IMR-90 (cell line): Measurements from ENCODE around the gene CST3. TPM values are rescaled to one million over a fixed set of nuclear protein-coding genes. Genes with fewer than 3 reads are reported as not detected.

ENCODE experiments used
- ATAC-seq: fragments of 200-7000 bp; cut with Tn5 transposase; 2 replicates; pipeline ENCODE4 v1.9.1; 2020; ENCODE audit warnings: low read depth, mild to moderate bottlenecking, moderate library complexity
- BruUV-seq: library from RNA; stranded (reverse); fragments of 400-500 nt; replicated peaks from 2 replicates; lab custom pipeline; 2021; lab: Mats Ljungman, UMichigan
- CTCF ChIA-PET: fragments of 300-600 bp; formaldehyde crosslinking; extraction: SDS; loops from one replicate; lab custom pipeline; 2021; ENCODE audit warnings: antibody characterized with exemption; lab: Yijun Ruan, JAX
- POLR2A ChIA-PET: fragments of 300-600 bp; sonication (Branson Sonifier 250); formaldehyde crosslinking; loops from one replicate; lab custom pipeline; 2022; ENCODE audit warnings: antibody characterized with exemption; ENCODE audit not compliant: unreplicated experiment; lab: Charles Lee
- DNase-seq: peaks from one replicate; pipeline ENCODE4 v3.0.0; 2013
- H2AFZ ChIP-seq: replicated peaks from 2 replicates; pipeline ENCODE3; 2013; ENCODE audit warnings: low read length, mild to moderate bottlenecking; ENCODE audit not compliant: poor library complexity
- H2AK5ac ChIP-seq: 2 replicates; pipeline ENCODE4 v1.6.1; 2013; ENCODE audit warnings: low read depth, low read length, inconsistent platforms
- H2AK9ac ChIP-seq: replicated peaks from 2 replicates; pipeline ENCODE3; 2013; ENCODE audit warnings: mild to moderate bottlenecking, low read depth, low read length, moderate library complexity; ENCODE audit not compliant: poor library complexity
- H2BK120ac ChIP-seq: 2 replicates; pipeline ENCODE4 v1.6.1; 2013; ENCODE audit warnings: low read depth, low read length, inconsistent platforms
- H2BK15ac ChIP-seq: 3 replicates; pipeline ENCODE4 v1.6.1; 2013; ENCODE audit warnings: low read depth, low read length, inconsistent platforms
- H2BK20ac ChIP-seq: 2 replicates; pipeline ENCODE4 v1.6.1; 2013; ENCODE audit warnings: low read depth, mild to moderate bottlenecking, inconsistent platforms, low read length, moderate library complexity
- H2BK5ac ChIP-seq: 2 replicates; pipeline ENCODE4 v1.6.1; 2013; ENCODE audit warnings: mild to moderate bottlenecking, low read depth, low read length, inconsistent platforms; ENCODE audit not compliant: poor library complexity, severe bottlenecking
- H3K14ac ChIP-seq: replicated peaks from 2 replicates; pipeline ENCODE4 v1.6.1; 2013; ENCODE audit warnings: low read depth, low read length, inconsistent platforms
- H3K18ac ChIP-seq: 2 replicates; pipeline ENCODE4 v1.6.1; 2013; ENCODE audit warnings: low read depth, low read length, control low read depth
- H3K23ac ChIP-seq: 2 replicates; pipeline ENCODE4 v1.6.1; 2013; ENCODE audit warnings: low read depth, low read length, inconsistent platforms
- H3K27ac ChIP-seq: 2 replicates; pipeline ENCODE4 v1.5.1; 2013; ENCODE audit warnings: mild to moderate bottlenecking, control low read depth, low read length; ENCODE audit not compliant: insufficient read depth
- H3K27me3 ChIP-seq: 2 replicates; pipeline ENCODE4 v1.6.1; 2013; ENCODE audit warnings: low read length; ENCODE audit not compliant: control insufficient read depth, insufficient read depth
- H3K36me3 ChIP-seq: 2 replicates; pipeline ENCODE4 v1.6.1; 2013; ENCODE audit warnings: low read length, mixed read lengths; ENCODE audit not compliant: control insufficient read depth, insufficient read depth
- H3K4ac ChIP-seq: 2 replicates; pipeline ENCODE4 v1.6.1; 2013; ENCODE audit warnings: low read depth, low read length, inconsistent platforms
- H3K4me1 ChIP-seq: 2 replicates; pipeline ENCODE4 v1.6.1; 2013; ENCODE audit warnings: low read length, mixed read lengths; ENCODE audit not compliant: control insufficient read depth, insufficient read depth
- H3K4me2 ChIP-seq: 2 replicates; pipeline ENCODE4 v1.6.1; 2013; ENCODE audit warnings: low read depth, mild to moderate bottlenecking, control low read depth, low read length, moderate library complexity
- H3K4me3 ChIP-seq: 2 replicates; pipeline ENCODE4 v1.5.1; 2013; ENCODE audit warnings: low read depth, mild to moderate bottlenecking, control low read depth, low read length, moderate library complexity; ENCODE audit not compliant: insufficient read depth
- H3K56ac ChIP-seq: 2 replicates; pipeline ENCODE4 v1.6.1; 2013; ENCODE audit warnings: low read length, inconsistent platforms; ENCODE audit not compliant: insufficient read depth; ENCODE audit errors: extremely low read depth
- H3K79me1 ChIP-seq, 2 experiments: 2 replicates each; pipeline ENCODE4 v1.6.1; 2013; ENCODE audit warnings: low read length in 2 of 2, inconsistent platforms in 1 of 2, low read depth in 1 of 2
- H3K9ac ChIP-seq: 2 replicates; pipeline ENCODE4 v1.6.1; 2013; ENCODE audit warnings: low read depth, low read length, control low read depth
- H3K9me1 ChIP-seq: 2 replicates; pipeline ENCODE4 v1.6.1; 2013; ENCODE audit warnings: low read length, inconsistent platforms; ENCODE audit not compliant: insufficient read depth
- H3K9me3 ChIP-seq: 2 replicates; pipeline ENCODE4 v1.6.1; 2013; ENCODE audit warnings: low read length; ENCODE audit not compliant: control insufficient read depth, insufficient read depth
- H4K20me1 ChIP-seq: 2 replicates; pipeline ENCODE4 v1.6.1; 2013; ENCODE audit warnings: low read length, inconsistent platforms; ENCODE audit not compliant: insufficient read depth
- H4K5ac ChIP-seq: 2 replicates; pipeline ENCODE4 v1.6.1; 2013; ENCODE audit warnings: mild to moderate bottlenecking, low read depth, low read length, control low read depth
- H4K8ac ChIP-seq, 2 experiments: 2 replicates each; pipeline ENCODE4 v1.6.1; 2013; ENCODE audit warnings: low read depth in 2 of 2, low read length in 2 of 2, control low read depth in 1 of 2, inconsistent platforms in 1 of 2
- H4K91ac ChIP-seq: 2 replicates; pipeline ENCODE4 v1.6.1; 2013; ENCODE audit warnings: low read depth, low read length, inconsistent platforms; ENCODE audit not compliant: insufficient read depth
- BHLHE40 ChIP-seq: fragments of 150-350 bp; IDR thresholded peaks from 2 replicates; pipeline ENCODE4 v1.6.1; 2016; ENCODE audit warnings: mild to moderate bottlenecking, low read depth, low read length
- CEBPB ChIP-seq: IDR thresholded peaks from 2 replicates; pipeline ENCODE4 v1.6.1; 2012; ENCODE audit warnings: low read depth, low read length, improper control_type of control experiment
- CHD1 ChIP-seq: IDR thresholded peaks from 2 replicates; pipeline ENCODE4 v1.6.1; 2012; ENCODE audit warnings: low read depth, low read length, improper control_type of control experiment
- CTCF ChIP-seq: conservative IDR thresholded peaks from 2 replicates; pipeline ENCODE4 v1.5.1; 2012; ENCODE audit warnings: mild to moderate bottlenecking, low read depth, low read length, improper control_type of control experiment
- ELK1 ChIP-seq: fragments of 150-350 bp; IDR thresholded peaks from 2 replicates; pipeline ENCODE4 v1.6.1; 2016; ENCODE audit warnings: low read depth, mild to moderate bottlenecking, low read length, moderate library complexity, borderline replicate concordance
- FOS ChIP-seq: fragments of 150-350 bp; IDR thresholded peaks from 2 replicates; pipeline ENCODE4 v1.6.1; 2016; ENCODE audit warnings: low read depth, low read length
- MAFK ChIP-seq: IDR thresholded peaks from 2 replicates; pipeline ENCODE4 v1.6.1; 2012; ENCODE audit warnings: low read depth, low read length, improper control_type of control experiment
- MAZ ChIP-seq: IDR thresholded peaks from 2 replicates; pipeline ENCODE4 v1.6.1; 2012; ENCODE audit warnings: low read depth, mild to moderate bottlenecking, low read length, improper control_type of control experiment, moderate library complexity, borderline replicate concordance
- MXI1 ChIP-seq: IDR thresholded peaks from 2 replicates; pipeline ENCODE4 v1.6.1; 2012; ENCODE audit warnings: low read depth, mild to moderate bottlenecking, low read length, moderate library complexity, borderline replicate concordance
- NFE2L2 ChIP-seq: fragments of 150-350 bp; IDR thresholded peaks from 2 replicates; pipeline ENCODE4 v1.6.1; 2016; ENCODE audit warnings: low read depth, mild to moderate bottlenecking, low read length
- POLR2A ChIP-seq: IDR thresholded peaks from 2 replicates; pipeline ENCODE4 v1.6.1; 2012; ENCODE audit warnings: mild to moderate bottlenecking, low read depth, low read length
- RAD21 ChIP-seq: IDR thresholded peaks from 2 replicates; pipeline ENCODE4 v1.6.1; 2012; ENCODE audit warnings: low read length, improper control_type of control experiment
- RCOR1 ChIP-seq: IDR thresholded peaks from 2 replicates; pipeline ENCODE4 v1.6.1; 2012; ENCODE audit warnings: mild to moderate bottlenecking, low read length, improper control_type of control experiment; ENCODE audit not compliant: insufficient replicate concordance
- RFX5 ChIP-seq: IDR thresholded peaks from 2 replicates; pipeline ENCODE4 v1.8.0; 2012; ENCODE audit warnings: low read depth, mild to moderate bottlenecking, low read length, moderate library complexity
- SMC3 ChIP-seq: fragments of 150-350 bp; IDR thresholded peaks from 2 replicates; pipeline ENCODE4 v1.6.1; 2016; ENCODE audit warnings: low read depth, mild to moderate bottlenecking, antibody characterized with exemption, low read length, moderate library complexity
- WGBS, 2 experiments: methylation state at CpG; one replicate each; pipeline versions ENCODE4 v1.1.5 to v1.1.7; 2013; ENCODE audit warnings: missing lambda C conversion rate in 2 of 2; ENCODE audit not compliant: insufficient read length in 1 of 2; ENCODE audit errors: extremely low coverage in 2 of 2; 5-methylcytosine and 5-hydroxymethylcytosine counted together
- dilution Hi-C: fragments of 300-500 bp; cut with HindIII; formaldehyde crosslinking; loops from one replicate; pipeline ENCODE4 v1.14.3; 2018; ENCODE audit warnings: low sequenced_read_pairs; ENCODE audit not compliant: unreplicated experiment
- in situ Hi-C: fragments of 300-500 bp; cut with MboI; formaldehyde crosslinking; loops from 3 replicates; pipeline ENCODE4 v1.14.3; 2019; ENCODE audit warnings: low sequenced_read_pairs, inconsistent platforms, mixed read lengths
- intact Hi-C: fragments of 100-400 bp; cut with micrococcal nuclease; formaldehyde crosslinking; loops from 2 replicates; pipeline ENCODE4 v1.10.0; 2022
- polyA plus RNA-seq, 3 experiments: library from polyadenylated mRNA; depleted of rRNA; stranded (reverse); fragments of >200 nt; gene quantifications; 2 replicates each; pipeline ENCODE4 v1.2.3, GENCODE V29; 2012; ENCODE audit warnings: low replicate concordance in 1 of 3
- total RNA-seq: library from RNA; depleted of rRNA; stranded (reverse); fragments of >200 nt; gene quantifications from 2 replicates; pipeline ENCODE4 v1.2.3, GENCODE V29; 2012
- TF ChIP-seq, protein P1 (sequence below): fragments of 150-350 bp; IDR thresholded peaks from 2 replicates; pipeline ENCODE4 v1.6.1; 2017; ENCODE audit warnings: mild to moderate bottlenecking, antibody characterized with exemption, low read length, low read depth

Gene CST3
- total and polyA plus RNA-seq, 2 of the 4 experiments (the other 2 are of a cell fraction), result 26.0 to 471 TPM

DNA sequence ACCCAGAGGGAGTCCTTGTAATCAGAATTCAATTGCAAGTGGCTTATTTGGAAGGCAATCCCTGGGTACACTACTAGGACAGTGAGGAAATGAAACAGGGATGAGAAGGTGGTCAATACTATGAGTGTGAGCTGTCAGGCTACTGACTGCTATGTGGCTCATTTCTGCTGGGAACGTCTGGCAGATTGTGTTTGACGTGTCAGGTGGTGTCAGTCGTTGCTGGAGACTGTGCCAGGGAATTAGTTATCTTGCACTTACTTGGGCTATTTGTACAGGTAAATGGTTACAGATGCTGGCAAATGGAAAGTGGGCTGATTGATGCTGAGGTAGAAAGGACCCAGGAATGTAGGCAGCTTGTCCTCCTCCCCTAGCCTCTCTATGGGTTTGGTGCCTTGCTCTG, 33.7 kb upstream of the CST3 start:
- Histone ChIP-seq H3K4me3 (no peak overlapping the region), H3K79me1 (no peaks in the 10 kb centered on the region), H3K4me1 (no peaks in the 10 kb centered on the region), H3K4ac (no peak overlapping the region), H3K18ac (no peak overlapping the region), H4K20me1 (no peaks in the 10 kb centered on the region), H3K27ac (no peak overlapping the region), H3K9me1 (no peaks in the 10 kb centered on the region), H2BK5ac (no peak overlapping the region), H2AK9ac (no peak overlapping the region), H3K9ac (no peak overlapping the region), H3K4me2 (no peak overlapping the region), H3K23ac (no peak overlapping the region), H2AFZ (no peak overlapping the region), H2BK120ac (no peak overlapping the region), H3K36me3 (no peaks in the 10 kb centered on the region), H3K9me3 (no peaks in the 10 kb centered on the region), H3K27me3 (peaks cover 2% of the 10 kb centered on the region; the same call in 1 of the 2 replicates), H3K56ac (no peak overlapping the region), H2BK20ac (no peak overlapping the region), H2AK5ac (no peak overlapping the region), H2BK15ac (no peak overlapping the region), H4K91ac (no peak overlapping the region), H4K8ac (no peak overlapping the region), H4K5ac (no peak overlapping the region), H3K14ac (no peak overlapping the region)
- ATAC-seq (no peak), DNase-seq (no peak)
- BruUV-seq, result no TSS peak
- intact Hi-C loops (no loop called here), in situ Hi-C loops (no loop called here), dilution Hi-C loops (no loop called here)
- WGBS, 2 experiments, result 41% methylated on average over 2 of the region's 3 CpGs; no CpG with 5 or more reads in 1 of the 2 experiments
- TF ChIP-seq CTCF, result no peak
- TF ChIP-seq CEBPB, result no peak
- TF ChIP-seq MXI1, result no peak
- TF ChIP-seq RAD21, result no peak
- TF ChIP-seq FOS, result no peak
- TF ChIP-seq, protein P1, sequence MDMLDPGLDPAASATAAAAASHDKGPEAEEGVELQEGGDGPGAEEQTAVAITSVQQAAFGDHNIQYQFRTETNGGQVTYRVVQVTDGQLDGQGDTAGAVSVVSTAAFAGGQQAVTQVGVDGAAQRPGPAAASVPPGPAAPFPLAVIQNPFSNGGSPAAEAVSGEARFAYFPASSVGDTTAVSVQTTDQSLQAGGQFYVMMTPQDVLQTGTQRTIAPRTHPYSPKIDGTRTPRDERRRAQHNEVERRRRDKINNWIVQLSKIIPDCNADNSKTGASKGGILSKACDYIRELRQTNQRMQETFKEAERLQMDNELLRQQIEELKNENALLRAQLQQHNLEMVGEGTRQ, result no peak
- no peak for TF ChIP-seq NFE2L2
- no peak for TF ChIP-seq RFX5
- no peak for TF ChIP-seq BHLHE40
- TF ChIP-seq CHD1, result no peak
- TF ChIP-seq MAFK, result no peak
- no peak for TF ChIP-seq MAZ
- TF ChIP-seq ELK1, result no peak
- no peak for TF ChIP-seq RCOR1
- TF ChIP-seq POLR2A, result no peak
- no peak for TF ChIP-seq SMC3
- ChIA-PET CTCF (no interaction called here), POLR2A (no interaction called here)
